ENCODE results near the gene ARFRP1. TPM values are rescaled to one million over a fixed set of nuclear protein-coding genes. Genes with fewer than 3 reads are reported as not detected.

Gene ARFRP1
- total RNA-seq, 1 experiment from 2014 or later: 119 TPM

DNA sequence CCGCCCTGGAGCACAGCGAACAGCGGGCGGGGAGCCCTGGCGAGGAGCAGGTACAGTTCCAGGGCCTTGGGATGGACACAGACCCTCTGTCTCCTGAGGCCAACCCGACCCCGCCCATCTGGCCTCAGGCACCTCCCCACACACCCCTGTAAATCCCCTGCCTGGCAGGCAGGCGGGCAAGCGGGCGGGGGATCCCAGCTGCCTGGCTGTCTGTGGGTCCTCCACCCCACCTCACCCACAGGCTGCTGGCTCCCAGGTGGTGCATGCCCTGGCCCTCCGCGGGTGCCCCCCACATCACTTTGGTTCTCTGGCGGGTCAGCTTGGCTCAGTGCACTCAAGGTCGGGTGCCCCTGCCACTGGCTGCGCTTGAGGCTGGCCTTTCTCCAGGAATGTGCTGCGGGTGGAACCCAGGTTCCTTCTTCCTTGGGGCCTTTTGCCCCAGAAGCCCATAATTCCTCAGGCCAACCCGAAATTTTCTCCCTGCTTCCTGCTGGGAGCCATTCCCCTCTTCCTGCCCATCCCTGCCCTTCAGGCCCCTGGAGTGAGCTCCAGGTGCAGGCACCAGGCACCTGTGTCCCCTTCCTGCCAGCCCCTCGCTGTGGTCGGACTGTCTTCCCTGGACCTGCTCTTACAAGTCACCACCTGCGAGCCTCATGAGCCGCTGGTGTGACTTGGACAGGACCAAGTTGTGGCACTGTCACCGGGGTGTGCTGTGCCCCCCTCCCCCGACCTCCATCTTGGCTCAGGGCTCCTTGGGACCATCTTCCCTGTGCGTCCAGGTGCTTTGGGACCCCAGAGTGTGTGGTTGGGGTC, 16.7 kb downstream of the ARFRP1 start:
- Mint-ChIP-seq H3K4me3 (ENCODE audit: unreplicated experiment) (no peak overlapping the region), H3K4me1 (ENCODE audit: low read depth, unreplicated experiment) (no peaks in the 10 kb centered on the region), H3K27ac (ENCODE audit: unreplicated experiment) (peak overlapping the region; percentile 1), H3K27me3 (ENCODE audit: insufficient read depth, unreplicated experiment) (peaks cover under 1% of the 10 kb centered on the region), H3K36me3 (ENCODE audit: insufficient read depth, unreplicated experiment) (peaks cover 93% of the 10 kb centered on the region), H3K9me3 (ENCODE audit: unreplicated experiment) (no peaks in the 10 kb centered on the region)
- CTCF ChIA-PET: no interaction called here
- no peak overlapping the region for H3K4me3 ChIP-seq (ENCODE audit: low read depth, low read length)
- TF ChIP-seq CTCF (IDR thresholded peaks at IDR 0.05; ENCODE audit: insufficient read depth in 1 of 2, low read depth in 1 of 2, low read length in 1 of 2, severe bottlenecking in 1 of 2, unreplicated experiment in 1 of 2): no peak
- H3K4me1 ChIP-seq: peaks cover 16% of the 10 kb centered on the region
- POLR2A ChIA-PET: no interaction called here
- peak in 1 of 2 experiments; percentile 35 for DNase-seq
- H3K36me3 ChIP-seq (ENCODE audit: control insufficient read depth, insufficient read depth, low read length): no peaks in the 10 kb centered on the region; the same call in 1 of the 2 replicates
- no TSS peak for BruUV-seq (replicated peaks)
- peaks cover 3% of the 10 kb centered on the region; the same call in 1 of the 2 replicates for H3K9me3 ChIP-seq
- intact Hi-C loops (cut with micrococcal nuclease; ENCODE audit: unreplicated experiment): loop anchor here (5.0 kb wide), 1 partner anchor 154 kb away; the partner anchor contains the start of gene PTK6
- no peaks in the 10 kb centered on the region for H3K27me3 ChIP-seq (replicated peaks; ENCODE audit: control insufficient read depth, insufficient read depth, low read length)

DNA sequence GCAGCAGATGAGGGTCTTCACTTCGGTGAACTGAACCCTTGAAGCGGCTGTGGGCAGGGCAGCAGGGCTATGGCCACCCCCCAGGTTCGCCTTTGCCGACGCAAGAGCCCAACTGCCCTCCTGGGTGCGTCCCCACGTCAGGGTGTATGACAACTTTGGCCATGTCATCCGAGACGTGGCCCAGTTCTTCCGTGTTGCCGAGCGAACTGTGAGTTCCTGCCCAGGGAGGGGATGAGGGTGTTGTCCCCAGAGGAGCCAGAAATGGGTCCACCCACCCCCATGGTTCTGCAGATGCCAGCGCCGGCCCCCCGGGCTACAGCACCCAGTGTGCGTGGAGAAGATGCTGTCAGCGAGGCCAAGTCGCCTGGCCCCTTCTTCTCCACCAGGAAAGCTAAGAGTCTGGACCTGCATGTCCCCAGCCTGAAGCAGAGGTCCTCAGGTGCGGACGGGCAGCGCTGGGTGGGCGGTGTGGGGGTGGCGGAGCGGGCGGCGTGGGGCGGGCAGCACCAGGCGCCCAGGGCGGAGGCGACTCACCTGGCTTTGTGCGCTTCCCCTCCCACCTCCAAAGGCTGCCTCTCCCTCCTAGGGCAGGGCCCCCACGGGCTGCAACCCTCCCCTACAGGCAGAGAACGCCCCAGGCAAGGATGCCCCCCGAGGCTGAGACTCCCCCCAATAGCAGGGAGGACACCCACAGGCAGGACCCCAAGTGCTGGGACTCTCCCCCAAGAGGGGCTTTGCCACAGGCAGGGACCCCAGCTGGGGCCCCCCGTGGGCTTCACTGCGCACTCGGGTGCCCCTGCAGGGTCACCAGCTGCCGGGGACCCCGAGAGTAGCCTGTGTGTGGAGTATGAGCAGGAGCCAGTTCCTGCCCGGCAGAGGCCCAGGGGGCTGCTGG, 17.5 kb downstream of the ARFRP1 start:
- intact Hi-C loops (cut with micrococcal nuclease; ENCODE audit: unreplicated experiment): loop anchor here (5.0 kb wide), 1 partner anchor 153 kb away; the partner anchor contains the start of gene PTK6
- H3K36me3 Mint-ChIP-seq (ENCODE audit: insufficient read depth, unreplicated experiment): peaks cover 91% of the 10 kb centered on the region
- TF ChIP-seq CTCF (IDR thresholded peaks at IDR 0.05; ENCODE audit: insufficient read depth in 1 of 2, low read depth in 1 of 2, low read length in 1 of 2, severe bottlenecking in 1 of 2, unreplicated experiment in 1 of 2): no peak
- peaks cover 24% of the 10 kb centered on the region for H3K4me1 ChIP-seq
- no peak for DNase-seq
- CTCF ChIA-PET: no interaction called here
- H3K4me3 ChIP-seq (ENCODE audit: low read depth, low read length): no peak overlapping the region
- H3K4me3 Mint-ChIP-seq (ENCODE audit: unreplicated experiment): no peak overlapping the region
- H3K4me1 Mint-ChIP-seq (ENCODE audit: low read depth, unreplicated experiment): no peaks in the 10 kb centered on the region
- H3K27ac Mint-ChIP-seq (ENCODE audit: unreplicated experiment): no peak overlapping the region
- BruUV-seq (replicated peaks): no TSS peak
- POLR2A ChIA-PET: no interaction called here
- no peaks in the 10 kb centered on the region for H3K27me3 Mint-ChIP-seq (ENCODE audit: insufficient read depth, unreplicated experiment)
- H3K9me3 Mint-ChIP-seq (ENCODE audit: unreplicated experiment): no peaks in the 10 kb centered on the region
- peaks cover 3% of the 10 kb centered on the region; the same call in 1 of the 2 replicates for H3K9me3 ChIP-seq
- no peaks in the 10 kb centered on the region; the same call in 1 of the 2 replicates for H3K36me3 ChIP-seq (ENCODE audit: control insufficient read depth, insufficient read depth, low read length)
- no peaks in the 10 kb centered on the region for H3K27me3 ChIP-seq (replicated peaks; ENCODE audit: control insufficient read depth, insufficient read depth, low read length)

Data from Caco-2 (cell line).